HG03378 (cell line): ENCODE data around the gene RXFP3.

Experiments
- ATAC-seq: cut with Tn5 transposase; IDR thresholded peaks from one replicate; pipeline ENCODE4 v1.9.1; 2021; ENCODE audit warnings: mild to moderate bottlenecking, moderate library complexity; ENCODE audit not compliant: unreplicated experiment

Gene RXFP3

DNA sequence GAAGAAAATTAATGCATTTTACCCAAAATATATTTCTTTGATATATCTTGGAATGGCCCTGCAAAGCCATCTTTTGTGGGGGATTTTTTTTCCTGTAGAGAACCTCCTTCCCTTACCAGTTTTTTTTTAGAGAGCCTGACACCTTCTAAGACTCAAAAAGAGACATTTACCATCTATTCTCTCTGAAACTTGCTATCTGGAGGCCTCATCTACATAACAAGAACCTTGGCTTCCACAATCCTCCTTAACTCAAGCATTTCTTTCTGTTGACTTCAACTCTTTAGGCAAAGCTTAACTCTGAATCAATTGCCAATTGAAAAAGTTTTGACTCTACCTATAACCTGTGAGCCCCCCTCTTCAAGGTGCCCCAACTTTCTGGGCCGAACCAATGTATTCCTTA lies 42.1 kb downstream of the RXFP3 start:
- no peak for ATAC-seq

DNA sequence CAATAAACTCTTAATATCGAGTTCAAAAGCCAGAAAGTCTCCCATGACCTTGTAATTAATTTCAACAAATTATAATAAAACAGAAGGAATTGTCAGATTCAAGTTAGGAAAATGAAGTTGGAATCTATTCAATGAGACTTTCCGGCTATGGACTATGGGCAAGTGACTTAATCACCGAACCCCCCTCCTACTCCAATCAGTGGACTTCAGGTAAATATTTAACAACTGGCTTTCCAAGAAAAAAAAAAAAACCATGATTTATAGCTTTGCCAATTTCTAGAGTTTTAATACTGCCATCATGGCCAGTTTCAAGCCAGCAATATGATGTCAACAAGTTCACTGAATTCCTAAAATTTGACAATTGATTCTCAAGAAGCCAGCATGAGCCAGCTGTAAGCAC lies 43.8 kb downstream of the RXFP3 start:
- ATAC-seq, result no peak

- no peak for ATAC-seq
Measured at GRCh38 chr5:33981408-33982162, 45.4 kb downstream of the RXFP3 start.

- no peak for ATAC-seq
Measured at GRCh38 chr5:33984178-33984577, 48.0 kb downstream of the RXFP3 start.

DNA sequence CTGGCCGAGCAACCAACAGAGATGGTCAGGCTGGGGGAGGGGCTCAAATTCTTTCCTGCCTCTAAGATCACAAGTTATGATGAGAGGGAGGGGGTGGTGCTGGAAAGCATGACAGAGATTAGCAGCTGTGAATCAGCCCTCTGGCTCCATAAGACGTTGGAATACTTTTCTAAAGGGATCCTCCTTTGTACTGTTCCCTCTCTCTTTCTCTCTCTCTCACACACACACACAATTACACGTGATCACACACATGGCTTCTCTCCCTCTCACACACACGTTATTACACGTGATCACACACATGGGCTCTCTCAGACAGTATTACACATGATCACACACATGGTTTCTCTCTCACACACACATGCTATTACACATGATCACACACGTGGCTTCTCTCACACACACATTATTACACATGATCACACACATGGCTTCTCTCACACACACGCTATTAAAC lies 48.5 kb downstream of the RXFP3 start, which contains the start of gene SLC45A2:
TSS of gene SLC45A2 (minus strand) at position 23 of the 454 bp plus-strand sequence. CDS start 110 bp downstream, outside the sequence.
- ATAC-seq, result no peak

- no peak for ATAC-seq
Measured at GRCh38 chr5:33985447-33985846, 49.3 kb downstream of the RXFP3 start.
